Mesendoderm (in vitro differentiated cells): ENCODE results near the gene ANO4.
A peak's percentile ranks its signal among the peaks of the same experiment; 100 is the strongest.

Experiments used
- DNase-seq: peaks from one replicate; pipeline ENCODE4 v3.0.0; 2013
- H2AK5ac ChIP-seq: 2 replicates; pipeline ENCODE4 v1.6.1; 2013; ENCODE audit warnings: low read length, inconsistent platforms
- H2BK120ac ChIP-seq: 2 replicates; pipeline ENCODE4 v1.6.1; 2013; ENCODE audit warnings: low read depth, mild to moderate bottlenecking, low read length, moderate library complexity, mixed read lengths
- H2BK15ac ChIP-seq: replicated peaks from 2 replicates; pipeline ENCODE4 v1.6.1; 2013; ENCODE audit warnings: low read depth, mild to moderate bottlenecking, moderate library complexity
- H2BK5ac ChIP-seq: 2 replicates; pipeline ENCODE4 v1.6.1; 2013; ENCODE audit warnings: low read length, inconsistent platforms
- H3K18ac ChIP-seq: 2 replicates; pipeline ENCODE4 v1.6.1; 2013; ENCODE audit warnings: mild to moderate bottlenecking, low read length, mixed read lengths
- H3K23ac ChIP-seq: one replicate; pipeline ENCODE4 v1.6.1; 2013; ENCODE audit warnings: low read length
- H3K27ac ChIP-seq: 2 replicates; pipeline ENCODE4 v1.5.1; 2013; ENCODE audit warnings: low read depth, mild to moderate bottlenecking, inconsistent platforms, low read length, moderate library complexity
- H3K27me3 ChIP-seq: 2 replicates; pipeline ENCODE4 v1.6.1; 2013; ENCODE audit warnings: low read length, control low read depth, mild to moderate bottlenecking, inconsistent platforms; ENCODE audit not compliant: insufficient read depth, poor library complexity
- H3K36me3 ChIP-seq: 2 replicates; pipeline ENCODE4 v1.6.1; 2013; ENCODE audit warnings: low read length, inconsistent platforms; ENCODE audit not compliant: control insufficient read depth, insufficient read depth
- H3K4ac ChIP-seq: one replicate; pipeline ENCODE4 v1.6.1; 2013; ENCODE audit warnings: low read depth, mild to moderate bottlenecking, low read length, moderate library complexity
- H3K4me1 ChIP-seq: 2 replicates; pipeline ENCODE4 v1.6.1; 2013; ENCODE audit warnings: low read depth, low read length, inconsistent platforms; ENCODE audit not compliant: control insufficient read depth
- H3K4me2 ChIP-seq: 2 replicates; pipeline ENCODE4 v1.6.1; 2013; ENCODE audit warnings: low read length
- H3K4me3 ChIP-seq: 2 replicates; pipeline ENCODE4 v1.5.1; 2013; ENCODE audit warnings: mild to moderate bottlenecking, low read length
- H3K56ac ChIP-seq: one replicate; pipeline ENCODE4 v1.6.1; 2013; ENCODE audit warnings: low read length
- H3K79me1 ChIP-seq: 2 replicates; pipeline ENCODE4 v1.6.1; 2013; ENCODE audit warnings: low read length, inconsistent platforms
- H3K79me2 ChIP-seq: 2 replicates; pipeline ENCODE4 v1.6.1; 2013; ENCODE audit warnings: mild to moderate bottlenecking, low read length; ENCODE audit not compliant: control insufficient read depth, insufficient read depth
- H3K9ac ChIP-seq: 2 replicates; pipeline ENCODE4 v1.6.1; 2013; ENCODE audit warnings: low read length, inconsistent platforms
- H4K5ac ChIP-seq: one replicate; pipeline ENCODE4 v1.6.1; 2013; ENCODE audit warnings: low read length
- H4K8ac ChIP-seq: one replicate; pipeline ENCODE4 v1.6.1; 2013; ENCODE audit warnings: low read depth, mild to moderate bottlenecking, control low read depth, low read length, moderate library complexity
- WGBS: extraction: QIAGEN DNeasy Blood & Tissue Kit; methylation state at CpG from one replicate; pipeline ENCODE4 v1.1.7; 2013; ENCODE audit warnings: low lambda C conversion rate, missing lambda C conversion rate; ENCODE audit not compliant: insufficient coverage; ENCODE audit errors: extremely low coverage; 5-methylcytosine and 5-hydroxymethylcytosine counted together

The ANO4 gene

GRCh38 chr12:100875771-100876170 is 81.2 kb downstream of the ANO4 start:
- Histone ChIP-seq H2BK5ac (no peak overlapping the region), H2BK15ac (no peak overlapping the region), H4K5ac (no peak overlapping the region), H4K8ac (no peak overlapping the region), H3K56ac (no peak overlapping the region), H2AK5ac (no peak overlapping the region), H3K79me1 (no peaks in the 10 kb centered on the region), H3K9ac (no peak overlapping the region), H3K27ac (no peak overlapping the region), H3K4ac (no peak overlapping the region), H3K79me2 (no peaks in the 10 kb centered on the region), H3K23ac (no peak overlapping the region), H3K4me1 (no peaks in the 10 kb centered on the region), H3K27me3 (no peaks in the 10 kb centered on the region), H3K4me3 (no peak overlapping the region), H3K18ac (no peak overlapping the region), H3K4me2 (no peak overlapping the region), H2BK120ac (no peak overlapping the region), H3K36me3 (no peaks in the 10 kb centered on the region)
- no peak for DNase-seq
- WGBS = no CpG with 5 or more reads among the region's 2 CpGs

GRCh38 chr12:100877776-100878175 is 83.2 kb downstream of the ANO4 start:
- H3K4me3 ChIP-seq = no peak overlapping the region
- H3K36me3 ChIP-seq = no peaks in the 10 kb centered on the region
- H2BK5ac ChIP-seq = no peak overlapping the region
- H3K27me3 ChIP-seq = no peaks in the 10 kb centered on the region
- H3K4me1 ChIP-seq = no peaks in the 10 kb centered on the region
- H2BK120ac ChIP-seq = no peak overlapping the region
- H2AK5ac ChIP-seq = no peak overlapping the region
- no peak overlapping the region for H3K4ac ChIP-seq
- no peak overlapping the region for H2BK15ac ChIP-seq
- H3K56ac ChIP-seq = no peak overlapping the region
- no peaks in the 10 kb centered on the region for H3K79me1 ChIP-seq
- H3K9ac ChIP-seq = no peak overlapping the region
- H3K4me2 ChIP-seq = no peak overlapping the region
- WGBS = no CpG with 5 or more reads among the region's 2 CpGs
- no peak overlapping the region for H4K8ac ChIP-seq
- H3K18ac ChIP-seq = no peak overlapping the region
- no peak overlapping the region for H3K23ac ChIP-seq
- H3K27ac ChIP-seq = no peak overlapping the region
- no peak for DNase-seq
- no peak overlapping the region for H4K5ac ChIP-seq
- no peaks in the 10 kb centered on the region for H3K79me2 ChIP-seq

DNA sequence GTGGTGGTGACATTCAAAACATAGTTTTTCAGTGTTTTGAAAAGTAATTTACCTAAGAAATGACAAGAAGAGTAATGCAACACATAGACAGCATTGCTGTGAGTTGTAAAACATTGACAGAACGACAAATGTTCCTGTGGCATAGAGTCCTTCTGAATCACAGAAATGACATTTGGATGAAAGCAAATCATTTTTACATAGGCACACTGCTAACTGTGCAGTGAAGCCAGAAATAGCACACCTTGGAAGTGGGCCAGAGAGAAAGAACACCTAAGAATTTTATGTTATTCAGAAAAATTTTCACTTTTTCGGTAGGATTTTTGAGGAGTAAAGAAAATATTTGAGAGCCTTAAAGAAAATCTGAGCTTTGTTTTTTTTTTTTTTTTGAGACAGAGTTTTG is 100.6 kb downstream of the ANO4 start:
- no peak overlapping the region for H3K9ac ChIP-seq
- H3K27ac ChIP-seq = no peak overlapping the region
- no peak overlapping the region for H3K4me3 ChIP-seq
- H4K8ac ChIP-seq = no peak overlapping the region
- H2AK5ac ChIP-seq = no peak overlapping the region
- no peaks in the 10 kb centered on the region for H3K36me3 ChIP-seq
- no peak overlapping the region for H2BK120ac ChIP-seq
- no peak overlapping the region for H3K4ac ChIP-seq
- no peaks in the 10 kb centered on the region for H3K27me3 ChIP-seq
- H2BK5ac ChIP-seq = no peak overlapping the region
- H3K18ac ChIP-seq = no peak overlapping the region
- no peak overlapping the region for H4K5ac ChIP-seq
- no peaks in the 10 kb centered on the region for H3K79me2 ChIP-seq
- H2BK15ac ChIP-seq = no peak overlapping the region
- no peak overlapping the region for H3K4me2 ChIP-seq
- H3K4me1 ChIP-seq = no peaks in the 10 kb centered on the region
- no peak overlapping the region for H3K56ac ChIP-seq
- WGBS = no CpG with 5 or more reads among the region's 2 CpGs
- H3K79me1 ChIP-seq = no peaks in the 10 kb centered on the region
- no peak for DNase-seq
- no peak overlapping the region for H3K23ac ChIP-seq

GRCh38 chr12:100896192-100896591 is 101.6 kb downstream of the ANO4 start:
- no peak overlapping the region for H3K23ac ChIP-seq
- H2BK15ac ChIP-seq = no peak overlapping the region
- DNase-seq = peak; percentile 27
- H3K27ac ChIP-seq = no peak overlapping the region
- peak overlapping the region; percentile 12 for H2BK120ac ChIP-seq
- H3K56ac ChIP-seq = no peak overlapping the region
- H3K79me2 ChIP-seq = no peaks in the 10 kb centered on the region
- no peak overlapping the region for H3K4ac ChIP-seq
- no peaks in the 10 kb centered on the region for H3K36me3 ChIP-seq
- H3K18ac ChIP-seq = no peak overlapping the region
- WGBS = no CpG with 5 or more reads among the region's 5 CpGs
- H2AK5ac ChIP-seq = no peak overlapping the region
- no peaks in the 10 kb centered on the region for H3K79me1 ChIP-seq
- H3K27me3 ChIP-seq = no peaks in the 10 kb centered on the region
- no peak overlapping the region for H2BK5ac ChIP-seq
- H4K8ac ChIP-seq = no peak overlapping the region
- H3K4me1 ChIP-seq = no peaks in the 10 kb centered on the region
- no peak overlapping the region for H3K4me2 ChIP-seq
- no peak overlapping the region for H4K5ac ChIP-seq
- no peak overlapping the region for H3K4me3 ChIP-seq
- H3K9ac ChIP-seq = no peak overlapping the region

GRCh38 chr12:100897240-100897639 is 102.7 kb downstream of the ANO4 start:
- no peak for DNase-seq
- Histone ChIP-seq H4K5ac (no peak overlapping the region), H3K23ac (no peak overlapping the region), H3K4ac (no peak overlapping the region), H2BK120ac (no peak overlapping the region), H3K18ac (no peak overlapping the region), H3K4me1 (no peaks in the 10 kb centered on the region), H3K79me2 (no peaks in the 10 kb centered on the region), H3K56ac (no peak overlapping the region), H2AK5ac (no peak overlapping the region), H3K27me3 (no peaks in the 10 kb centered on the region), H3K9ac (no peak overlapping the region), H2BK5ac (no peak overlapping the region), H3K79me1 (no peaks in the 10 kb centered on the region), H2BK15ac (no peak overlapping the region), H3K36me3 (no peaks in the 10 kb centered on the region), H4K8ac (no peak overlapping the region), H3K4me2 (no peak overlapping the region), H3K27ac (no peak overlapping the region), H3K4me3 (no peak overlapping the region)
- WGBS = no CpG with 5 or more reads among the region's 5 CpGs

DNA sequence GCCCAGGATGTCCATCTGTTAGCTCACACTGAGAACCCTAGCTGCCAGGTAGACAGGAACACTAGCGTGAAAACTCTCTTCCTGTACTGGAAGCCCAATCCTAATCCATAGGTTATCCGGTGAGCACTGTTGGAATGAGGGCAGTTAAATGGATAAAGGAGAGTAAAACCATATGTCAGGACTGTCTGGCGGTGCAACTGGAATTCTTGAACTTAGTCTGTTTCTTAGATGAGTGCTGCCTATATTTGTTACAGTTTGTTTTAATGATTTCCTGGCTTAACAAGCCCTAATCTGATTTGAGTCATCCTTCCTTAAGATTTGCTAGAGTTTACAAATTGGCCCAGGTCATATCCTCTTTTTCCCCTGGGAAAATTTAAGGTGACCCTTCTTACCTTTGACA is 104.7 kb downstream of the ANO4 start:
- no peak overlapping the region for H3K23ac ChIP-seq
- DNase-seq = peak; percentile 22
- H3K4me3 ChIP-seq = no peak overlapping the region
- H4K8ac ChIP-seq = no peak overlapping the region
- no peak overlapping the region for H3K18ac ChIP-seq
- no peak overlapping the region for H2BK5ac ChIP-seq
- no peak overlapping the region for H2AK5ac ChIP-seq
- no peak overlapping the region for H3K27ac ChIP-seq
- H3K4me1 ChIP-seq = no peaks in the 10 kb centered on the region
- no peak overlapping the region for H2BK15ac ChIP-seq
- no peak overlapping the region for H3K9ac ChIP-seq
- H3K56ac ChIP-seq = no peak overlapping the region
- H3K4ac ChIP-seq = no peak overlapping the region
- WGBS = no CpG with 5 or more reads among the region's 3 CpGs
- no peaks in the 10 kb centered on the region for H3K36me3 ChIP-seq
- H2BK120ac ChIP-seq = no peak overlapping the region
- no peaks in the 10 kb centered on the region for H3K79me1 ChIP-seq
- H3K79me2 ChIP-seq = no peaks in the 10 kb centered on the region
- H3K4me2 ChIP-seq = no peak overlapping the region
- no peaks in the 10 kb centered on the region for H3K27me3 ChIP-seq
- H4K5ac ChIP-seq = no peak overlapping the region
